Activated CD4-positive, alpha-beta memory T cell treated with anti-CD3 and anti-CD28 coated beads, Interleukin-2, amount 10 ng/mL, durations not matched to agents 7 days and 5 days (primary cell): ENCODE measurements around the gene ZBED4. TPM values are rescaled to one million over a fixed set of nuclear protein-coding genes. Genes with fewer than 3 reads are reported as not detected.

Source experiments
- CTCF ChIA-PET: fragments of 350-600 bp; sonication (Branson Sonifier 250); formaldehyde crosslinking; loops from one replicate; lab custom pipeline; 2021; ENCODE audit warnings: antibody characterized with exemption, inconsistent platforms; lab: Charles Lee
- POLR2A ChIA-PET: fragments of 350-600 bp; sonication (Branson Sonifier 250); formaldehyde crosslinking; loops from one replicate; lab custom pipeline; 2021; ENCODE audit warnings: antibody characterized with exemption; lab: Charles Lee
- DNase-seq: peaks from one replicate; pipeline ENCODE4 v3.0.0-alpha.2; 2020
- H3K27ac Mint-ChIP-seq: one replicate; pipeline ENCODE4 v1.8.0; 2021; ENCODE audit warnings: mild to moderate bottlenecking, mixed read lengths
- H3K27me3 Mint-ChIP-seq: one replicate; pipeline ENCODE4 v1.8.0; 2021; ENCODE audit warnings: mixed read lengths
- H3K36me3 Mint-ChIP-seq: one replicate; pipeline ENCODE4 v1.8.0; 2021; ENCODE audit warnings: low read depth, mixed read lengths
- H3K4me1 Mint-ChIP-seq: one replicate; pipeline ENCODE4 v1.8.0; 2021; ENCODE audit warnings: mixed read lengths
- H3K4me3 Mint-ChIP-seq: one replicate; pipeline ENCODE4 v1.8.0; 2021; ENCODE audit warnings: mild to moderate bottlenecking, mixed read lengths
- H3K9me3 Mint-ChIP-seq: one replicate; pipeline ENCODE4 v1.8.0; 2021; ENCODE audit warnings: mixed read lengths
- total RNA-seq, 2 experiments: library from RNA; stranded (reverse); gene quantifications; one replicate each; pipeline ENCODE4 v1.2.3, GENCODE V29; 2021

The ZBED4 gene
- total RNA-seq, 2 experiments from 2014 or later = 20.6 to 21.8 TPM

- H3K4me3 Mint-ChIP-seq = peak within 1 kb of the TSS; percentile 92
- H3K9me3 Mint-ChIP-seq = no peaks in the 10 kb centered on the region
- H3K27me3 Mint-ChIP-seq = no peaks in the 10 kb centered on the region
- DNase-seq = peak; percentile 68
- peaks cover 61% of the 10 kb centered on the region for H3K4me1 Mint-ChIP-seq
- POLR2A ChIA-PET = interaction anchor here (2.2 to 2.7 kb wide), 3 partner anchors 11 to 26 kb away, joined by 13 to 28 read pairs (median 16); partner anchors contain the start of gene ZBED4
- H3K36me3 Mint-ChIP-seq = peaks cover 39% of the 10 kb centered on the region
- CTCF ChIA-PET = interaction anchor here (1.0 kb wide), 1 partner anchor 10 kb away, joined by 3 read pairs; no protein-coding TSS in a partner anchor
- peak within 1 kb of the TSS; percentile 99 for H3K27ac Mint-ChIP-seq
These were observed 25.6 kb upstream of the ZBED4 start, which contains the start of gene BRD1 for GRCh38 chr22:49827853-49828598. Gene BRD1, minus strand, starts transcription at chr22:49827873. Its CDS starts 3,556 bp downstream, at chr22:49824317.

- ChIA-PET CTCF (interaction anchor here (1.0 kb wide), 1 partner anchor 10 kb away, joined by 3 read pairs; no protein-coding TSS in a partner anchor), POLR2A (interaction anchor here (1.0 to 2.7 kb wide), 5 partner anchors 10 to 39 kb away, joined by 3 to 28 read pairs (median 13); partner anchors contain the start of gene ZBED4)
- no peak for DNase-seq
- H3K4me1 Mint-ChIP-seq = peaks cover 59% of the 10 kb centered on the region
- peaks cover 33% of the 10 kb centered on the region for H3K36me3 Mint-ChIP-seq
- H3K4me3 Mint-ChIP-seq = peak overlapping the region; percentile 71
- no peaks in the 10 kb centered on the region for H3K27me3 Mint-ChIP-seq
- peak overlapping the region; percentile 99 for H3K27ac Mint-ChIP-seq
- H3K9me3 Mint-ChIP-seq = no peaks in the 10 kb centered on the region
These were observed 25.1 kb upstream of the ZBED4 start for GRCh38 chr22:49828599-49828965.

GRCh38 chr22:49829044-49829853, 24.4 kb upstream of the ZBED4 start:
- ChIA-PET POLR2A (interaction anchor here (0.6 to 2.7 kb wide), 7 partner anchors 9 to 89 kb away, joined by 3 to 28 read pairs (median 6); partner anchors contain the start of genes ALG12, CRELD2 and ZBED4), CTCF (interaction anchor here (1.0 kb wide), 2 partner anchors 9 to 201 kb away, joined by 3 to 4 read pairs; no protein-coding TSS in a partner anchor)
- H3K27me3 Mint-ChIP-seq = no peaks in the 10 kb centered on the region
- DNase-seq = no peak
- no peaks in the 10 kb centered on the region for H3K9me3 Mint-ChIP-seq
- peaks cover 57% of the 10 kb centered on the region for H3K4me1 Mint-ChIP-seq
- peak overlapping the region; percentile 71 for H3K4me3 Mint-ChIP-seq
- H3K27ac Mint-ChIP-seq = peak overlapping the region; percentile 99
- H3K36me3 Mint-ChIP-seq = peaks cover 27% of the 10 kb centered on the region

GRCh38 chr22:49833340-49834007, 20.2 kb upstream of the ZBED4 start:
- H3K4me3 Mint-ChIP-seq = no peak overlapping the region
- CTCF ChIA-PET = no interaction called here
- DNase-seq = no peak
- peaks cover 6% of the 10 kb centered on the region for H3K36me3 Mint-ChIP-seq
- H3K9me3 Mint-ChIP-seq = no peaks in the 10 kb centered on the region
- H3K4me1 Mint-ChIP-seq = peaks cover 52% of the 10 kb centered on the region
- no peak overlapping the region for H3K27ac Mint-ChIP-seq
- POLR2A ChIA-PET = interaction anchor here (1.0 kb wide), 1 partner anchor 19 kb away, joined by 3 read pairs; no protein-coding TSS in a partner anchor
- H3K27me3 Mint-ChIP-seq = no peaks in the 10 kb centered on the region

- H3K4me1 Mint-ChIP-seq = peaks cover 44% of the 10 kb centered on the region
- H3K9me3 Mint-ChIP-seq = no peaks in the 10 kb centered on the region
- ChIA-PET POLR2A (interaction anchor here (0.7 to 3.3 kb wide), 18 partner anchors 9 to 132 kb away, joined by 3 to 45 read pairs (median 6); partner anchors contain the start of genes ALG12 and CRELD2), CTCF (interaction anchor here (0.6 to 2.1 kb wide), 6 partner anchors 10 to 87 kb away, joined by 3 to 13 read pairs (median 4); no protein-coding TSS in a partner anchor)
- no peaks in the 10 kb centered on the region for H3K36me3 Mint-ChIP-seq
- peak overlapping the region; percentile 63 for H3K4me3 Mint-ChIP-seq
- no peaks in the 10 kb centered on the region for H3K27me3 Mint-ChIP-seq
- DNase-seq = peak; percentile 90
- H3K27ac Mint-ChIP-seq = peak overlapping the region; percentile 96
These were observed 14.6 kb upstream of the ZBED4 start for GRCh38 chr22:49838771-49839717.

GRCh38 chr22:49845241-49845640, 8.4 kb upstream of the ZBED4 start:
- Mint-ChIP-seq H3K36me3 (no peaks in the 10 kb centered on the region), H3K9me3 (no peaks in the 10 kb centered on the region), H3K4me1 (peaks cover 20% of the 10 kb centered on the region), H3K27ac (no peak overlapping the region), H3K4me3 (no peak overlapping the region), H3K27me3 (peaks cover 33% of the 10 kb centered on the region)
- POLR2A ChIA-PET = interaction anchor here (0.9 to 2.0 kb wide), 5 partner anchors 9 to 115 kb away, joined by 3 to 7 read pairs (median 4); partner anchors contain the start of gene PIM3
- DNase-seq = no peak
- CTCF ChIA-PET = no interaction called here

GRCh38 chr22:49845666-49846459, 7.8 kb upstream of the ZBED4 start:
- Mint-ChIP-seq H3K9me3 (no peaks in the 10 kb centered on the region), H3K36me3 (peaks cover 3% of the 10 kb centered on the region), H3K27ac (no peak overlapping the region), H3K4me3 (no peak overlapping the region), H3K4me1 (peaks cover 23% of the 10 kb centered on the region), H3K27me3 (peaks cover 33% of the 10 kb centered on the region)
- ChIA-PET CTCF (no interaction called here), POLR2A (interaction anchor here (0.9 to 2.0 kb wide), 5 partner anchors 9 to 115 kb away, joined by 3 to 7 read pairs (median 4); partner anchors contain the start of gene PIM3)
- DNase-seq = no peak

GRCh38 chr22:49847751-49848689, 5.6 kb upstream of the ZBED4 start:
- ChIA-PET CTCF (no interaction called here), POLR2A (interaction anchor here (1.0 to 1.8 kb wide), 4 partner anchors 9 to 22 kb away, joined by 3 to 14 read pairs (median 4); no protein-coding TSS in a partner anchor)
- peaks cover 3% of the 10 kb centered on the region for H3K36me3 Mint-ChIP-seq
- H3K27me3 Mint-ChIP-seq = peaks cover 33% of the 10 kb centered on the region
- H3K4me3 Mint-ChIP-seq = peak overlapping the region; percentile 52
- no peaks in the 10 kb centered on the region for H3K9me3 Mint-ChIP-seq
- no peak for DNase-seq
- no peak overlapping the region for H3K27ac Mint-ChIP-seq
- H3K4me1 Mint-ChIP-seq = peaks cover 32% of the 10 kb centered on the region

- peak overlapping the region; percentile 63 for H3K4me3 Mint-ChIP-seq
- H3K27ac Mint-ChIP-seq = no peak overlapping the region
- CTCF ChIA-PET = no interaction called here
- no peak for DNase-seq
- peaks cover 33% of the 10 kb centered on the region for H3K27me3 Mint-ChIP-seq
- POLR2A ChIA-PET = interaction anchor here (1.0 to 1.8 kb wide), 4 partner anchors 10 to 22 kb away, joined by 3 to 14 read pairs (median 4); no protein-coding TSS in a partner anchor
- H3K9me3 Mint-ChIP-seq = no peaks in the 10 kb centered on the region
- H3K4me1 Mint-ChIP-seq = peaks cover 31% of the 10 kb centered on the region
- H3K36me3 Mint-ChIP-seq = peaks cover 3% of the 10 kb centered on the region
These were observed 4.9 kb upstream of the ZBED4 start for GRCh38 chr22:49848690-49849160.
